ENCODE data around the gene ANKRD10. TPM values are rescaled to one million over a fixed set of nuclear protein-coding genes. Genes with fewer than 3 reads are reported as not detected.

ANKRD10 gene
- total RNA-seq, 1 donor from 2014 or later, result 134 TPM

DNA sequence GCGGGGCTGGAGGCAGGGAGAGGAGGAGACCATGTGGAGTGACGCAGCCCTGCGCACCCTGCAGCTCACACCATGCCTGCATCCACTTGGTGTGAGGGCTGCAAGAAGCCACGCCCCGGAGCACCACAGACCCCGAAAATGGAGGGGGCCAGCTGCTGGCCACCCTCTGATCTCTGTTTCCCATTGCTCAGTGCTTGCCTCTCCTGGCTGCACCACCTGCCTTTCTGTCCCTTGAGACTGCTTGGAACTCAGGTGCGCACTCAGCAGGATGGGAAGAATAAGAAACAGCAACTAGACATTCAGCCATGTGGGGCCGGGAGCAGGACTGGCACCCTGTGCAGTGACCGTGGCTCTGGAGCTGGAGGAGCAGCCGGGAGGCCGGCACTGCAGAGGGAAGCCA lies 64.0 kb downstream of the ANKRD10 start:
- H3K36me3 ChIP-seq, result no peaks in the 10 kb centered on the region
- no peaks in the 10 kb centered on the region for H3K27me3 ChIP-seq
- H3K27ac ChIP-seq, result no peak overlapping the region
- ATAC-seq (peak; percentile 24), DNase-seq (no peak)
- intact Hi-C loops (cut with DNase I), result no loop called here
- TF ChIP-seq, protein P1, sequence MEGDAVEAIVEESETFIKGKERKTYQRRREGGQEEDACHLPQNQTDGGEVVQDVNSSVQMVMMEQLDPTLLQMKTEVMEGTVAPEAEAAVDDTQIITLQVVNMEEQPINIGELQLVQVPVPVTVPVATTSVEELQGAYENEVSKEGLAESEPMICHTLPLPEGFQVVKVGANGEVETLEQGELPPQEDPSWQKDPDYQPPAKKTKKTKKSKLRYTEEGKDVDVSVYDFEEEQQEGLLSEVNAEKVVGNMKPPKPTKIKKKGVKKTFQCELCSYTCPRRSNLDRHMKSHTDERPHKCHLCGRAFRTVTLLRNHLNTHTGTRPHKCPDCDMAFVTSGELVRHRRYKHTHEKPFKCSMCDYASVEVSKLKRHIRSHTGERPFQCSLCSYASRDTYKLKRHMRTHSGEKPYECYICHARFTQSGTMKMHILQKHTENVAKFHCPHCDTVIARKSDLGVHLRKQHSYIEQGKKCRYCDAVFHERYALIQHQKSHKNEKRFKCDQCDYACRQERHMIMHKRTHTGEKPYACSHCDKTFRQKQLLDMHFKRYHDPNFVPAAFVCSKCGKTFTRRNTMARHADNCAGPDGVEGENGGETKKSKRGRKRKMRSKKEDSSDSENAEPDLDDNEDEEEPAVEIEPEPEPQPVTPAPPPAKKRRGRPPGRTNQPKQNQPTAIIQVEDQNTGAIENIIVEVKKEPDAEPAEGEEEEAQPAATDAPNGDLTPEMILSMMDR (IDR thresholded peaks at IDR 0.05), result no peak
- H3K9me3 ChIP-seq, result no peaks in the 10 kb centered on the region
- H3K4me1 ChIP-seq, result no peaks in the 10 kb centered on the region
- no peak overlapping the region for H3K4me3 ChIP-seq

DNA sequence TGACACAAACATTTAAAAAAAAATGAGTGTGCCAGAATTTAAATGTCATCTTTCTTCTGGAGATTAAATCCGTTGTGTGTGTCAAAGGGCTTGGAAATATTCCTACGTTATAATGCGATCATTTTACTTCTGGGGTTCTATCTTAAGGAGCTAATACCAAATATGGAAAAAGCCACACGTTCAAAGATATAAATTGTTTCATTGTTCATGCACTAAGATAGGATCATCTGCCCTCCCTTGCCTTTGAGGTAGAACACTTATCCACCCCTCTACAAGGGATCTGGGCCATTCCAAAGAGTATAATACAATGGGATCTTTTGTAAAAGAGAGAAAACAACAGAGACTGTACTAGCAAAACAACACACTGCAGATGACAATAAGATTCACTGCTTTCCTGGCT lies 64.9 kb downstream of the ANKRD10 start:
- DNase-seq (no peak), ATAC-seq (no peak)
- Histone ChIP-seq H3K9me3 (no peaks in the 10 kb centered on the region), H3K27me3 (no peaks in the 10 kb centered on the region), H3K4me1 (no peaks in the 10 kb centered on the region), H3K36me3 (no peaks in the 10 kb centered on the region), H3K4me3 (no peak overlapping the region), H3K27ac (no peak overlapping the region)
- intact Hi-C loops (cut with DNase I), result no loop called here
- TF ChIP-seq, protein P1 (IDR thresholded peaks at IDR 0.05), result no peak

- no peaks in the 10 kb centered on the region for H3K4me1 ChIP-seq
- ATAC-seq, result no peak
- peaks cover 20% of the 10 kb centered on the region for H3K27me3 ChIP-seq
- no peak for DNase-seq
- H3K36me3 ChIP-seq, result no peaks in the 10 kb centered on the region
- H3K4me3 ChIP-seq, result no peak overlapping the region
- TF ChIP-seq, protein P1 (IDR thresholded peaks at IDR 0.05), result no peak
- H3K9me3 ChIP-seq, result no peaks in the 10 kb centered on the region
- intact Hi-C loops (cut with DNase I), result no loop called here
- H3K27ac ChIP-seq, result no peak overlapping the region
Observed at GRCh38 chr13:110845520-110845919, 69.3 kb downstream of the ANKRD10 start.

DNA sequence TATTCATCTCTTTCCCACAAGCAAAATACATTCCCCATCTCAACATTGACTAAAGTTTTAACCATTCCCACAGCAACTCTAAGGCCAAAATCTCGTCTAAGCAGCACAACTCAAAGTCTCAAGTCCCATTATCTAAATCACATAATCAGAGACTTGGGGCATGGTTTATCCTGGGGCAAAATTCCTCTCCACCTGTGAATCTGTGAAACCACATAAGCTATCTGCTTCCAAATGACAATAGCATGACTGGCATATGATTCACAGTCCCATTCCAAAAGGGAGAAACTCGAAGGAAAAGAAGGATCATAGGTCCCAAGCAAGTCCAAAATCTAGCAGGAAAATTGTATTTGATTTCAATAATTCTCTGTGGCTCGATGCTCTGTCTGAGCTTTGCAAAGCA lies 73.0 kb downstream of the ANKRD10 start:
- Histone ChIP-seq H3K27me3 (peaks cover 20% of the 10 kb centered on the region), H3K36me3 (no peaks in the 10 kb centered on the region), H3K4me3 (no peak overlapping the region), H3K9me3 (no peaks in the 10 kb centered on the region), H3K4me1 (no peaks in the 10 kb centered on the region), H3K27ac (no peak overlapping the region)
- no peak for ATAC-seq
- DNase-seq, result no peak
- intact Hi-C loops (cut with DNase I), result no loop called here
- TF ChIP-seq, protein P1 (IDR thresholded peaks at IDR 0.05), result no peak

GRCh38 chr13:110841406-110841805 lies 73.5 kb downstream of the ANKRD10 start:
- H3K4me3 ChIP-seq, result no peak overlapping the region
- TF ChIP-seq, protein P1 (IDR thresholded peaks at IDR 0.05), result no peak
- no peaks in the 10 kb centered on the region for H3K9me3 ChIP-seq
- DNase-seq (no peak), ATAC-seq (no peak)
- H3K36me3 ChIP-seq, result no peaks in the 10 kb centered on the region
- no peaks in the 10 kb centered on the region for H3K4me1 ChIP-seq
- no peak overlapping the region for H3K27ac ChIP-seq
- peaks cover 20% of the 10 kb centered on the region for H3K27me3 ChIP-seq
- intact Hi-C loops (cut with DNase I), result no loop called here

DNA sequence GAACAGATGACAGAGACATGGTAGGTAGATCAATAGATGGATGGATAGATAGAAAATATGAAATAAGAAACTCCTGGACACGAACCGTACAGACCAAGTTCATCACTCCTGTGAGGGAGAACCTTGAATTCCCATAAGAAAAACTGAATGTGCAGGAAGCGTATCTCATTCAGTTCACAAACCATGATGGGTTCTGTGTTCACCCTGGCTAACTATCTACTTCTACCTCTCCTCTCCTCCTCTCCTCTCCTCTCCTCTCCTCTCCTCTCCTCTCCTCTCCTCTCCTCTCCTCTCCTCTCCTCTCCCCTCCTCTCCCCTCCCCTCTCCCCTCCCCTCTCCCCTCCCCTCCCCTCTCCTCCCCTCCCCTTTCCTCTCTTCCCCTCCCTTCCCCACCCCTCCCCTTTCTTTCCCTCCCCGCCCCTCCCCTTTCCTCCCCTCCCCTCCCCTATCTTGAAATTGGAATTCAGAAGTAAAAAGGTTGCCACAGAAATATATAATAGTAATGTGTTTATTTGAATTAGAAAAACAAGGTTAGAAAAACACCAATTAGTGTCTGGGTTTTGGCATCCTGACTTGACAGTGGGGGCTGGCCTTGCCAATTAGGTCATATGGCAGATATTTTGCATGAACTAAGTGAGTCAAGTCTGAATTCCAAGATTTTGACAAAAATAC lies 75.9 kb downstream of the ANKRD10 start:
- DNase-seq, result no peak
- Histone ChIP-seq H3K9me3 (no peaks in the 10 kb centered on the region), H3K27me3 (peaks cover 12% of the 10 kb centered on the region), H3K4me3 (no peak overlapping the region), H3K36me3 (no peaks in the 10 kb centered on the region), H3K27ac (no peak overlapping the region), H3K4me1 (no peaks in the 10 kb centered on the region)
- TF ChIP-seq, protein P1 (IDR thresholded peaks at IDR 0.05), result no peak
- no peak for ATAC-seq
- intact Hi-C loops (cut with DNase I), result no loop called here

All from upper lobe of right lung (tissue), 1 donor.